HG03064 (cell line): ENCODE results near the gene RGMB.
"Not testable (repeated sequence)": the region's sequence is repeated elsewhere in the genome, so short reads cannot be mapped to it uniquely, and the experiment has no call there.

Experiments used
- ATAC-seq: cut with Tn5 transposase; IDR thresholded peaks from one replicate; pipeline ENCODE4 v1.9.1; 2021; ENCODE audit warnings: low read depth; ENCODE audit not compliant: unreplicated experiment

Gene RGMB

GRCh38 chr5:98773464-98774191, at the start of gene RGMB:
Gene RGMB, plus strand, starts transcription at chr5:98773663. Its CDS starts 408 bp downstream, at chr5:98774071.
- peak; percentile 85 for ATAC-seq

GRCh38 chr5:98726258-98726657, 47.2 kb upstream of the RGMB start:
- ATAC-seq: no peak

- ATAC-seq: no peak
These were observed 45.8 kb upstream of the RGMB start for GRCh38 chr5:98727686-98728085.

GRCh38 chr5:98734646-98735045, 38.8 kb upstream of the RGMB start:
- no peak for ATAC-seq

GRCh38 chr5:98735806-98736507, 37.5 kb upstream of the RGMB start:
- ATAC-seq: no peak

GRCh38 chr5:98736753-98737152, 36.7 kb upstream of the RGMB start:
- no peak for ATAC-seq

GRCh38 chr5:98737441-98737840, 36.0 kb upstream of the RGMB start:
- not testable (repeated sequence) for ATAC-seq

GRCh38 chr5:98738481-98739149, 34.8 kb upstream of the RGMB start:
- not testable (repeated sequence) for ATAC-seq

- ATAC-seq: no peak
These were observed 31.5 kb upstream of the RGMB start for GRCh38 chr5:98741926-98742325.

GRCh38 chr5:98742396-98743073, 30.9 kb upstream of the RGMB start:
- ATAC-seq: no peak

- ATAC-seq: not testable (repeated sequence)
These were observed 25.2 kb upstream of the RGMB start for GRCh38 chr5:98748259-98748658.

- ATAC-seq: no peak
These were observed 24.4 kb upstream of the RGMB start for GRCh38 chr5:98749046-98749445.

GRCh38 chr5:98750693-98751092, 22.8 kb upstream of the RGMB start:
- ATAC-seq: no peak

- not testable (repeated sequence) for ATAC-seq
These were observed 21.1 kb upstream of the RGMB start for GRCh38 chr5:98752331-98752730.

GRCh38 chr5:98752801-98753200, 20.7 kb upstream of the RGMB start:
- not testable (repeated sequence) for ATAC-seq

- ATAC-seq: no peak
These were observed 20.0 kb upstream of the RGMB start for GRCh38 chr5:98753507-98753906.

- ATAC-seq: no peak
These were observed 18.1 kb upstream of the RGMB start for GRCh38 chr5:98755406-98755805.

- no peak for ATAC-seq
These were observed 15.5 kb upstream of the RGMB start for GRCh38 chr5:98757978-98758377.

GRCh38 chr5:98763001-98763630, 10.3 kb upstream of the RGMB start:
- ATAC-seq: no peak

GRCh38 chr5:98765815-98766214, 7.6 kb upstream of the RGMB start:
- no peak for ATAC-seq
